Activated CD8-positive, alpha-beta memory T cell treated with anti-CD3 and anti-CD28 coated beads for 1 hour (primary cell): ENCODE results near the gene RNU1-2.
"Not testable (repeated sequence)": the region's sequence is repeated elsewhere in the genome, so short reads cannot be mapped to it uniquely, and the experiment has no call there.

ENCODE experiments used
- DNase-seq, 2 donors: peaks; one replicate each; pipeline ENCODE4 v3.0.0-alpha.2; 2020; ENCODE audit warnings: low read depth in 1 of 2; ENCODE audit errors: extremely low read depth in 1 of 2

The RNU1-2 gene

GRCh38 chr1:16907870-16908758 lies 12.3 kb downstream of the RNU1-2 start:
- DNase-seq, result no peak

- not testable (repeated sequence) for DNase-seq
These were observed 16.3 kb downstream of the RNU1-2 start for GRCh38 chr1:16911851-16912721.

DNA sequence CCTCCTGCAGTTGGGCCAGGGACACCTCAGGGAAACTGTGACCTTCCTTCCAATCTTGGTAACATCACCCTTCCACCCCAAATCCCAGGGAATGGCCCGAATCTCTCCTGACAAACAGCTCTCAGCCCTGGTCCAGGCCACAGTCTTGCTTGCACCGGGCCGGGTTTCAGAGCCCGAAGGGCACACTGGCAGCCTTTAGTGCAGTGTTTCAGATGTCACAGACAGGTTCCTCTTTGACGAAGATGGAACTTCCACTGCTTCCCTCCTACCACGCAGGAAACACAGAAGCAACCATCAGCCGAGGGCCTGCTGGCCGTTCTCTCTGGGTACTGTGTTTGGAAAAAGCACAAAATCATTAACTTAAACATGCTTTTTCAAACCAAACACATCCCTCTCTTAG lies 17.0 kb downstream of the RNU1-2 start:
- not testable (repeated sequence) for DNase-seq

- no peak for DNase-seq
These were observed 17.5 kb downstream of the RNU1-2 start for GRCh38 chr1:16913181-16913832.

DNA sequence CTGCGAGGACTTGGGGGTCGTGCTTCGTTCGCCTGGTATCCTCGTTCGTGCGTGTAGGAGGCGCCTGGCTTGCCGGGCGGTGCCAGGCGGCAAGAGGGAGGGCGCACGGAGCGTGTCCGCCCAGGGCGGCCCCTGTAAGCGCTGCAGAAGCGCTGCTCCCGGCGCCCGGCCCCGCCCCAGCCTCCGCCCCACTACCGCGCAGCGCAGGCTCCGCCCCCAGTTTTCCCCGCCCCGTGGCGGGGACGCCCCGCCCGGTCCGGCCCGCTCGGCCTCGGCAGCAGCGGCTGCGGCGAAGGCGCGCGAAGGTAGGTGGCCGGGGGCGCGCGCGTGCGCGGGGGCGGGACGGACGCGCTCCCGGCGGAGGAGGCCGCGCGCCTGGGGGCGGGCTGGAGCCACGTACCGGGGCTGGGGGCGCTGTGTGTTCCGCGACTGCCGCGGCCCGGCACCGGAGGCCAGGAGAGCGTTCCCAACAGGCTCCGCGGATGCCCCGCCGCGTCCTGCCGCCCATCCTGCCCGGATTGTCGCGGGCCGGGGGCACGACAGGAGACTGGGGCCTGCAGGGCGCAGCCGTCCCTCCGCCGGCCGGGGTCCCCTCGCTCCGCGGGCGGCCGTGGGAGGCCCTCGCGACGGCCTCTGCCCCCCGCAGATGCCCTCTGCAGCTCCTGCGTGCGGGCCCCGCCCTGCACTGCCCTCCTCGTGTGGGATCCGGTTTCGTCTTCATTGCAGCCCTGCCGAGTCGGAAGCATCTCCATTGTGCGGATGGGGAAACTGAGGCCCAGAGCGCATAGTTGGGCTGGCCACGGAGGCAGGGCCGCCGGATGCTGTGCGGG lies 18.3 kb downstream of the RNU1-2 start:
- DNase-seq, result peak; percentile 71 to 96

DNA sequence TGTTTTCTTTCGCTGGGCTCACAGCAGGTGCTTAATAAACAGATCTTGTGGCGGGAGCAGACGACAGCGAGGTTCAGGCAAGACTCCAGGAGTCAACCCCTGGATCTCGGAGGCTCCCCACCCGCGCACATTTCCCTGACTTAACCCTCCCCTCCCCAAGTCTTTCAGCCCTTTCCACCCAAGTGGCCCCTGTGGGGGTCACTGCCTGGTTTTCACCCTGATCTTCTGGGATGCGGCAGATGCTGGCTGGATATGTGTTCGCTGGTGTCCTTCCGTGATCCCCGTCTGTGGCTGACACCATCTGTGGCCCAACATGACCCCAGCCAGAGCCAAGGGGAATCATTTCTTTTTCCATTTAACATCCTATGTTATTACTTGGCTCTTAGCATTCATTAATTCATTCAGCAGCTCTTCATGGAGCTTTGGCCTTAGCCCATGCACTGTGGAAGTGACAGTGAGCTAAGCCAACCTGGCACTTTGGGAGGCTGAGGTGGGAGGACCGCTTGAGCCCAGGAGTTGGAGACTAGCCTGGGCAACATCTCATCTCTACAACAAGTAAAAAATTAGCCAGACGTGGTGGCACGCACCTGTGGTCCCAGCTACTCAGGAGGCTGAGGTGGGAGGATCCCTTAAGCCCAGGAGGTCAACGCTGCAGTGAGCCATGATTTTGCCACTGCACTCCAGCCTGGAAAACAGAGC lies 19.3 kb downstream of the RNU1-2 start:
- DNase-seq, result not testable (repeated sequence)

DNA sequence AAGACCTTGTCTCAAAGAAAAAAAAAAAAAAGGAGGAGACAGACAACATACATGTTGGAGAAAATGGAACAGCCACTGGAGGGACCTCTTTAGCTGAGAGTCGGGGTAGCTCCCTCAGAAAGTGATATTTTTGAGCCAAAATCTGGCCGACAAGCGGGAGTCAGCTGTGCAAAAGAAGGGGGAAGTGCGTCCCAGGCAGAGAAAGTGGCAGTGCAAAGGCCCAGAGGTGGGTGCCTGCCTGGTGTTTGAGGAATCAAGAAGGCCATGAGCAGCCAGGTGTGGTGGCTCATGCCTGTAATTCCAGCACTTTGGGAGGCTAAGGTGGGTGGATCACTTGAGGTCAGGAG lies 19.8 kb downstream of the RNU1-2 start:
- DNase-seq, result no peak

DNA sequence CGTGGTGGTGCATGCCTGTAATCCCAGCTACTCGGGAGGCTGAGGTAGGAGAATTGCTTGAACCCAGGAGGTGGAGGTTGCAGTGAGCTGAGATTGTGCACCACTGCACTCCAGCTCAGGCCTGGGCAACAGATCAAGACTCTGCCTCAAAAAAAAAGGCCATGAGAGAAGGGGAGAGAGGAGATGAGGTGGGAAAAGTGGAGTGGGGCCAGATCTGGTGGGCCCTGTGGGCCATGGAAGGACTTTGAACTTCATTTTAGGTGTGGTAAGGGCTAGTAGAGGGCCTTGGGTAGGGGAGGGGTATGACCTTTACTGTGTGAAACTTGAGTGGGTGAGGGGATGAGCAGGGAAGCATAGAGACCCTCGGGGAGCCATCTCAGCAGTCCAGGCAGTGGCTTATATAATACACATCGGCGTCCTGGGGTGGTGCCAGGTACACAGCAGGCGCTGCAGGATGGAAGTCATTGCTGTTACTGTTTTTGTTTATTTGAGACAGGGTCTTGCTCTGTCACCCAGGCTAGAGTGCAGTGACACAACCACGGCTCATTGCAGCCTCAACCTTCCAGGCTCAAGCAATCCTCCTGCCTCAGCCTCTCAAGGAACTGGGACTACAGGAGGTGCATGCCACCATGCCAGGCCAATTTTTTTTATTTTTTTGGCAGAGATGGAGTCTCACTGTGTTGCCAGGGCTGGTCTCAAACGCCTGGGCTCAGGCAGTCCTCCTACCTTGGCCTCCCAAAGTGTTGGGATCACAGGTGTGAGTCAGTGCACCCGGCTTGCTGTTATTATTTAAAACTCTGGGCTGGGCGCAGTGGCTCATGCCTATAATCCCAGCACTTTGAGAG lies 20.5 kb downstream of the RNU1-2 start:
- DNase-seq, result not testable (repeated sequence)

DNA sequence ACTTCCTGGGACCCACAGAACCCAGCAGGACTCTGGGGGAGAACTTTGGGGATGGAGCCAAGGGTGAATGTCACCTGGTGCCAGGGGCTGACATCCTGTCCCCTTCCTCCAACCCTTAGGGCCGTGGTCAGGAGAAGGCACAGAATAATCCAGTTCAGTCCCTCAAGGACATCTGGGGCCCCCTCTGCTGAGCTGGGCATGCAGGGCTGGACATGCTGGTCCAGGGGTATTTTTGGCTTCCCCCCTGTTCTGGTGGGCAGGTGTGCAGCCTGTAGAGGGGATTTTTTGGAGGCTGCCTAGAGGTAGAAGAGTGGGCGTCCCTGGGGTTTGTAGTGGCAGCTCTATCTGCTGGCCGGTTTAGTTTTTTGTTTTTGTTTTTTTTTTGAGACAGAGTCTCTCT lies 22.6 kb downstream of the RNU1-2 start:
- DNase-seq, result no peak

DNA sequence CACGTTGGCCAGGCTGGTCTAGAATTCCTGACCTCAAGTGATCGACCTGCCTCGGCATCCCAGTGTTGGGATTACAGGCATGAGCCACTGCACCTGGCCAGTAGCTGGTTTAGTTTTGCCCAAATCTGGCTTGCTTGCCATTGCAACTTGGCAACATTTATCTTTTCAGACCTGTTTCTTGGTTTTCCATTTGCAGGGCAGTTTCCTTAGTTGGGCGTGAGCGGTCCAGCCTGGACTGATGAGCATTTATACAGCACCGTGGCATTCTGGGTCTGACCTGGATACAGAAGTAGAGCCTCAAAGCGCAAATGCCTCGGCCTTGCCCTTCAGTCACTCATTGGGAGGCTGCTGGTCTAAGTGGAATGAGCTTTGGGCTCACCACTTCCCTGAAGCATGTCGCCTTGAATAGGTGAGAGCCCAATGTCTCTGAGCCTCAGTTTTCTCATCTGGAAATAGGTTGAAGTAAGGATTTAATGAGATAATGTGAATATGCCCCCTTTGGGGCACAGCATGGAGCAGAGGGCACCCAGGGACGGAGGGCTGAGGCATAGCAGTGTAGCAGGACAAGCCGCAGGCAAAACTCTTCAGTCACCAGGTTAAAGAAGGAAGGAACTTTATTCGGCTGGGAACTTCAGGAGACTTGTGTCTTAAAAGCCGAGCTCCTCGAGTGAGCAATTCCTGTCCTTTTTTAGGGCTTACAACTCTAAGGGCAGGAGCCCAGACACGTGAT lies 23.3 kb downstream of the RNU1-2 start:
- DNase-seq, result not testable (repeated sequence)

GRCh38 chr1:16920951-16921350 lies 25.2 kb downstream of the RNU1-2 start:
- no peak for DNase-seq

GRCh38 chr1:16921391-16922185 lies 25.8 kb downstream of the RNU1-2 start, which contains the start of gene CROCC:
TSS of gene CROCC (plus strand) at chr1:16921931. CDS start at chr1:16922019, 88 bp downstream.
- DNase-seq, result no peak

DNA sequence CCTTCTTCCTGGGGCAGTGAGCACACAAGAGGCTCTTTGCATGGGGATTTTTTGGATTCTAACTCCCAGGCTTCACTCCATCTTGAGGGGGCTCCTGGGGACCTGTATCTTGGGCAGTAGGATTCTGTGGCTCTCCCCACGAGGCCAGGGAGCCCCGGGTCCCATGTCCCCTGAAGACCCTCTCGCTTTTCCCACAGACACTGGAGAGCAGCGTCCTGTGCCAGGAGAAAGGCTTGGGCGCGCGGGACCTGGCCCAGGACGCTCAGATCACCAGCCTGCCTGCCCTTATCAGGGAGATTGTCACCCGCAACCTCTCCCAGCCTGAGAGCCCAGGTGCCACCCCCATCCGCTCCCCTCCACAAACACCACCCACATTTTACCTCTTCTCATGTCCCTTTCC lies 26.7 kb downstream of the RNU1-2 start:
- no peak for DNase-seq

GRCh38 chr1:16922885-16923431 lies 27.2 kb downstream of the RNU1-2 start:
- DNase-seq, result no peak

- DNase-seq, result no peak
These were observed 28.6 kb downstream of the RNU1-2 start for GRCh38 chr1:16924216-16924918.

- DNase-seq, result no peak
These were observed 29.2 kb downstream of the RNU1-2 start for GRCh38 chr1:16924919-16925477.
